ENCODE results near the gene CCBE1.

CCBE1 gene

GRCh38 chr18:59402432-59403090 lies 294.7 kb downstream of the CCBE1 start:
- TF ChIP-seq EP300 (IDR thresholded peaks at IDR 0.05; ENCODE audit: borderline replicate concordance), result no peak
- peak; percentile 99 for TF ChIP-seq RAD21 (IDR thresholded peaks at IDR 0.05; ENCODE audit: low read depth)

GRCh38 chr18:59400407-59400806 lies 296.8 kb downstream of the CCBE1 start:
- TF ChIP-seq TAF1 (IDR thresholded peaks at IDR 0.05; ENCODE audit: low read depth) (no peak), NFIC (IDR thresholded peaks at IDR 0.05) (no peak), EP300 (IDR thresholded peaks at IDR 0.05; ENCODE audit: borderline replicate concordance) (no peak), TEAD4 (IDR thresholded peaks at IDR 0.05) (no peak), CREB1 (IDR thresholded peaks at IDR 0.05; ENCODE audit: low read depth) (no peak), REST (IDR thresholded peaks at IDR 0.05; ENCODE audit: low read depth) (no peak), FOXM1 (IDR thresholded peaks at IDR 0.05; ENCODE audit: borderline replicate concordance, low read depth) (no peak), RAD21 (IDR thresholded peaks at IDR 0.05; ENCODE audit: low read depth) (no peak), MAX (IDR thresholded peaks at IDR 0.05) (no peak), ZBTB7A (IDR thresholded peaks at IDR 0.05; ENCODE audit: low read depth) (no peak), TCF12 (IDR thresholded peaks at IDR 0.05; ENCODE audit: low read depth) (no peak), USF1 (IDR thresholded peaks at IDR 0.05) (no peak), EGR1 (IDR thresholded peaks at IDR 0.05) (no peak), YY1 (IDR thresholded peaks at IDR 0.05; ENCODE audit: low read depth) (no peak), CEBPB (IDR thresholded peaks at IDR 0.05) (no peak)

GRCh38 chr18:59395226-59396175 lies 301.7 kb downstream of the CCBE1 start:
- TF ChIP-seq CEBPB (IDR thresholded peaks at IDR 0.05), result no peak
- TF ChIP-seq YY1 (IDR thresholded peaks at IDR 0.05; ENCODE audit: low read depth), result no peak
- no peak for TF ChIP-seq TEAD4 (IDR thresholded peaks at IDR 0.05)
- no peak for TF ChIP-seq REST (IDR thresholded peaks at IDR 0.05; ENCODE audit: low read depth)
- no peak for TF ChIP-seq USF1 (IDR thresholded peaks at IDR 0.05)
- no peak for TF ChIP-seq RAD21 (IDR thresholded peaks at IDR 0.05; ENCODE audit: low read depth)
- TF ChIP-seq EGR1 (IDR thresholded peaks at IDR 0.05), result no peak
- TF ChIP-seq TCF12 (IDR thresholded peaks at IDR 0.05; ENCODE audit: low read depth), result no peak
- TF ChIP-seq TAF1 (IDR thresholded peaks at IDR 0.05; ENCODE audit: low read depth), result no peak
- TF ChIP-seq FOXM1 (IDR thresholded peaks at IDR 0.05; ENCODE audit: borderline replicate concordance, low read depth), result no peak
- no peak for TF ChIP-seq MAX (IDR thresholded peaks at IDR 0.05)
- TF ChIP-seq CREB1 (IDR thresholded peaks at IDR 0.05; ENCODE audit: low read depth), result no peak

GRCh38 chr18:59393381-59393780 lies 303.8 kb downstream of the CCBE1 start:
- TF ChIP-seq TAF1 (IDR thresholded peaks at IDR 0.05; ENCODE audit: low read depth) (no peak), REST (IDR thresholded peaks at IDR 0.05; ENCODE audit: low read depth) (no peak), YY1 (IDR thresholded peaks at IDR 0.05; ENCODE audit: low read depth) (no peak), NFIC (IDR thresholded peaks at IDR 0.05) (no peak), MAX (IDR thresholded peaks at IDR 0.05) (no peak), TEAD4 (IDR thresholded peaks at IDR 0.05) (no peak), CEBPB (IDR thresholded peaks at IDR 0.05) (no peak), ZBTB7A (IDR thresholded peaks at IDR 0.05; ENCODE audit: low read depth) (no peak), EP300 (IDR thresholded peaks at IDR 0.05; ENCODE audit: borderline replicate concordance) (no peak)

Measured in Ishikawa (cell line).